ENCODE data around the gene CIDEC. TPM values are rescaled to one million over a fixed set of nuclear protein-coding genes. Genes with fewer than 3 reads are reported as not detected.

Gene CIDEC
- total and polyA plus RNA-seq, 9 of the 15 experiments (the other 6 are each of a cell fraction or from before 2014, with no cell fraction given), result not detected

DNA sequence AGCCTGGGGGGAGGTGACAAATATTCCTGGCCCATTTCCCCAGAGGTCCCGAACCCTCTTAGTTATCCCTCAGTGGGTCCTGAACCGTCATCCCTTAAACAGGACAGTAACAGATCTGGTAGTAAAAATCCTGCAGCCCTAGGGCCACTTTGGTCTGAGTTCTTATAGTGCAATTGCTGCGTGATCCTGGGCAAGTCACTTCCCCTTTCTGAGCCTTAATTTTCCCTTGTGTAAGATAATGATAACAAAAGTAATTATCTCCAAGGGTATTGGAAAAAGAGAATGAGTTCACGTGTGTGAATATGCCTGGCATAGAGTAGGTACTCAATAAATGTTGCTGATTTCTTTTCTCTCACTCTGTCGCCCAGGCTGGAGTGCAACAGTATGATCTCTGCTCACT lies 7.4 kb upstream of the CIDEC start:
- H3K4me2 ChIP-seq (ENCODE audit: insufficient read depth, low read length), result no peak overlapping the region; the same call in 1 of the 2 replicates
- no peaks in the 10 kb centered on the region for H3K9me1 ChIP-seq (ENCODE audit: control insufficient read depth, insufficient read depth, low read length)
- H3K4me3 ChIP-seq, result no peak overlapping the region
- CTCF ChIA-PET (ENCODE audit: low intra/inter-chr PET ratio), result no interaction called here
- H3K36me3 ChIP-seq (ENCODE audit: control insufficient read depth, insufficient read depth, low read length), result peaks cover 9% of the 10 kb centered on the region
- POLR2A ChIA-PET, result interaction anchor here (1.1 kb wide), 1 partner anchor 45 kb away, joined by 5 read pairs; no protein-coding TSS in a partner anchor
- in situ Hi-C loops (cut with MboI) (no loop called here), intact Hi-C loops (cut with micrococcal nuclease) (no loop called here)
- no peak overlapping the region for H3K9ac ChIP-seq (ENCODE audit: insufficient read depth in 1 of 2, low read depth in 2 of 2, low read length in 2 of 2)
- H3K79me2 ChIP-seq (ENCODE audit: control insufficient read depth, insufficient read depth, low read length), result peaks cover 22% of the 10 kb centered on the region
- ATAC-seq, result no peak
- no TSS peak for BruUV-seq (replicated peaks)
- 0 out of 2 replicates have a peak overlapping the region, but pooled peaks have one; percentile 1 for H2AFZ ChIP-seq (ENCODE audit: low read depth, low read length)
- no peaks in the 10 kb centered on the region for H3K27me3 ChIP-seq (ENCODE audit: control insufficient read depth in 2 of 2, insufficient read depth in 2 of 2, low read length in 2 of 2)
- no peaks in the 10 kb centered on the region for H4K20me1 ChIP-seq (replicated peaks; ENCODE audit: control insufficient read depth, insufficient read depth, low read length)
- no peak for DNase-seq (ENCODE audit: extremely low read depth in 1 of 4, low spot score in 3 of 4)
- no peaks in the 10 kb centered on the region for H3K9me3 ChIP-seq (replicated peaks; ENCODE audit: control insufficient read depth, insufficient read depth, low read depth, low read length)
- 28% methylated on average over 5 of the region's 5 CpGs for WGBS (ENCODE audit: insufficient coverage, low coverage, missing lambda C conversion rate)
- no peak overlapping the region for H3K27ac ChIP-seq (ENCODE audit: extremely low read depth, low read depth, low read length)
- H3K4me1 ChIP-seq (replicated peaks in 1 of 2; ENCODE audit: control insufficient read depth in 2 of 2, insufficient read depth in 2 of 2, low read length in 2 of 2), result peaks cover 21 to 35% of the 10 kb centered on the region in 2 experiments
- FAIRE-seq, result no peak
- peak; percentile 39; the same call in 1 of the 2 replicates for TF ChIP-seq BHLHE40 (IDR thresholded peaks at IDR 0.05; ENCODE audit: low read length)
- peak; percentile 43 for TF ChIP-seq RBM25 (IDR thresholded peaks at IDR 0.05; ENCODE audit: low read depth, low read length, severe bottlenecking)
- TF ChIP-seq MIER1 (IDR thresholded peaks at IDR 0.05; ENCODE audit: low read depth), result no peak
- TF ChIP-seq, protein P1, sequence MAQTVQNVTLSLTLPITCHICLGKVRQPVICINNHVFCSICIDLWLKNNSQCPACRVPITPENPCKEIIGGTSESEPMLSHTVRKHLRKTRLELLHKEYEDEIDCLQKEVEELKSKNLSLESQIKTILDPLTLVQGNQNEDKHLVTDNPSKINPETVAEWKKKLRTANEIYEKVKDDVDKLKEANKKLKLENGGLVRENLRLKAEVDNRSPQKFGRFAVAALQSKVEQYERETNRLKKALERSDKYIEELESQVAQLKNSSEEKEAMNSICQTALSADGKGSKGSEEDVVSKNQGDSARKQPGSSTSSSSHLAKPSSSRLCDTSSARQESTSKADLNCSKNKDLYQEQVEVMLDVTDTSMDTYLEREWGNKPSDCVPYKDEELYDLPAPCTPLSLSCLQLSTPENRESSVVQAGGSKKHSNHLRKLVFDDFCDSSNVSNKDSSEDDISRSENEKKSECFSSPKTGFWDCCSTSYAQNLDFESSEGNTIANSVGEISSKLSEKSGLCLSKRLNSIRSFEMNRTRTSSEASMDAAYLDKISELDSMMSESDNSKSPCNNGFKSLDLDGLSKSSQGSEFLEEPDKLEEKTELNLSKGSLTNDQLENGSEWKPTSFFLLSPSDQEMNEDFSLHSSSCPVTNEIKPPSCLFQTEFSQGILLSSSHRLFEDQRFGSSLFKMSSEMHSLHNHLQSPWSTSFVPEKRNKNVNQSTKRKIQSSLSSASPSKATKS (CRISPR knock-in tag; IDR thresholded peaks at IDR 0.05), result no peak
- peak; percentile 41; the same call in 1 of the 2 replicates for TF ChIP-seq ZNF263 (CRISPR knock-in tag; IDR thresholded peaks at IDR 0.05; ENCODE audit: borderline replicate concordance)
- TF ChIP-seq, protein P2, sequence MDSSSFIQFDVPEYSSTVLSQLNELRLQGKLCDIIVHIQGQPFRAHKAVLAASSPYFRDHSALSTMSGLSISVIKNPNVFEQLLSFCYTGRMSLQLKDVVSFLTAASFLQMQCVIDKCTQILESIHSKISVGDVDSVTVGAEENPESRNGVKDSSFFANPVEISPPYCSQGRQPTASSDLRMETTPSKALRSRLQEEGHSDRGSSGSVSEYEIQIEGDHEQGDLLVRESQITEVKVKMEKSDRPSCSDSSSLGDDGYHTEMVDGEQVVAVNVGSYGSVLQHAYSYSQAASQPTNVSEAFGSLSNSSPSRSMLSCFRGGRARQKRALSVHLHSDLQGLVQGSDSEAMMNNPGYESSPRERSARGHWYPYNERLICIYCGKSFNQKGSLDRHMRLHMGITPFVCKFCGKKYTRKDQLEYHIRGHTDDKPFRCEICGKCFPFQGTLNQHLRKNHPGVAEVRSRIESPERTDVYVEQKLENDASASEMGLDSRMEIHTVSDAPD (CRISPR knock-in tag; IDR thresholded peaks at IDR 0.05), result no peak
- no peak for TF ChIP-seq THRAP3 (IDR thresholded peaks at IDR 0.05; ENCODE audit: borderline replicate concordance)
- peak; percentile 45; the same call in 1 of the 2 replicates for TF ChIP-seq SOX6 (IDR thresholded peaks at IDR 0.05)
- TF ChIP-seq, protein P3, sequence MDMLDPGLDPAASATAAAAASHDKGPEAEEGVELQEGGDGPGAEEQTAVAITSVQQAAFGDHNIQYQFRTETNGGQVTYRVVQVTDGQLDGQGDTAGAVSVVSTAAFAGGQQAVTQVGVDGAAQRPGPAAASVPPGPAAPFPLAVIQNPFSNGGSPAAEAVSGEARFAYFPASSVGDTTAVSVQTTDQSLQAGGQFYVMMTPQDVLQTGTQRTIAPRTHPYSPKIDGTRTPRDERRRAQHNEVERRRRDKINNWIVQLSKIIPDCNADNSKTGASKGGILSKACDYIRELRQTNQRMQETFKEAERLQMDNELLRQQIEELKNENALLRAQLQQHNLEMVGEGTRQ (CRISPR knock-in tag; IDR thresholded peaks at IDR 0.05), result no peak
- TF ChIP-seq ZFP36 (IDR thresholded peaks at IDR 0.05; ENCODE audit: low read depth, low read length, partially characterized antibody), result peak; percentile 77
- TF ChIP-seq SPI1 (IDR thresholded peaks at IDR 0.05; ENCODE audit: borderline replicate concordance, low read depth, low read length), result peak; percentile 97
- TF ChIP-seq ARID1B (IDR thresholded peaks at IDR 0.05), result 0 out of 2 replicates have a peak, but pooled peaks have one; percentile 13
- 0 out of 2 replicates have a peak, but pooled peaks have one; percentile 15 for TF ChIP-seq TEAD4 (IDR thresholded peaks at IDR 0.05; ENCODE audit: low read length)
- no peak for TF ChIP-seq TEAD4 (CRISPR knock-in tag; IDR thresholded peaks at IDR 0.05; ENCODE audit: borderline replicate concordance)
- peak; percentile 64; the same call in 1 of the 2 replicates for TF ChIP-seq BCOR (IDR thresholded peaks at IDR 0.05)
- peak; percentile 19; the same call in 1 of the 2 replicates for TF ChIP-seq TCF3 (CRISPR knock-in tag; IDR thresholded peaks at IDR 0.05)
- TF ChIP-seq, protein P4, sequence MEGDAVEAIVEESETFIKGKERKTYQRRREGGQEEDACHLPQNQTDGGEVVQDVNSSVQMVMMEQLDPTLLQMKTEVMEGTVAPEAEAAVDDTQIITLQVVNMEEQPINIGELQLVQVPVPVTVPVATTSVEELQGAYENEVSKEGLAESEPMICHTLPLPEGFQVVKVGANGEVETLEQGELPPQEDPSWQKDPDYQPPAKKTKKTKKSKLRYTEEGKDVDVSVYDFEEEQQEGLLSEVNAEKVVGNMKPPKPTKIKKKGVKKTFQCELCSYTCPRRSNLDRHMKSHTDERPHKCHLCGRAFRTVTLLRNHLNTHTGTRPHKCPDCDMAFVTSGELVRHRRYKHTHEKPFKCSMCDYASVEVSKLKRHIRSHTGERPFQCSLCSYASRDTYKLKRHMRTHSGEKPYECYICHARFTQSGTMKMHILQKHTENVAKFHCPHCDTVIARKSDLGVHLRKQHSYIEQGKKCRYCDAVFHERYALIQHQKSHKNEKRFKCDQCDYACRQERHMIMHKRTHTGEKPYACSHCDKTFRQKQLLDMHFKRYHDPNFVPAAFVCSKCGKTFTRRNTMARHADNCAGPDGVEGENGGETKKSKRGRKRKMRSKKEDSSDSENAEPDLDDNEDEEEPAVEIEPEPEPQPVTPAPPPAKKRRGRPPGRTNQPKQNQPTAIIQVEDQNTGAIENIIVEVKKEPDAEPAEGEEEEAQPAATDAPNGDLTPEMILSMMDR (IDR thresholded peaks at IDR 0.05 in 2 of 3, conservative IDR thresholded peaks at IDR 0.05 in 1 of 3; ENCODE audit: insufficient read depth in 2 of 3, low read depth in 1 of 3, low read length in 3 of 3), result no peak
